ENCODE data around the gene SETBP1.

Gene SETBP1

DNA sequence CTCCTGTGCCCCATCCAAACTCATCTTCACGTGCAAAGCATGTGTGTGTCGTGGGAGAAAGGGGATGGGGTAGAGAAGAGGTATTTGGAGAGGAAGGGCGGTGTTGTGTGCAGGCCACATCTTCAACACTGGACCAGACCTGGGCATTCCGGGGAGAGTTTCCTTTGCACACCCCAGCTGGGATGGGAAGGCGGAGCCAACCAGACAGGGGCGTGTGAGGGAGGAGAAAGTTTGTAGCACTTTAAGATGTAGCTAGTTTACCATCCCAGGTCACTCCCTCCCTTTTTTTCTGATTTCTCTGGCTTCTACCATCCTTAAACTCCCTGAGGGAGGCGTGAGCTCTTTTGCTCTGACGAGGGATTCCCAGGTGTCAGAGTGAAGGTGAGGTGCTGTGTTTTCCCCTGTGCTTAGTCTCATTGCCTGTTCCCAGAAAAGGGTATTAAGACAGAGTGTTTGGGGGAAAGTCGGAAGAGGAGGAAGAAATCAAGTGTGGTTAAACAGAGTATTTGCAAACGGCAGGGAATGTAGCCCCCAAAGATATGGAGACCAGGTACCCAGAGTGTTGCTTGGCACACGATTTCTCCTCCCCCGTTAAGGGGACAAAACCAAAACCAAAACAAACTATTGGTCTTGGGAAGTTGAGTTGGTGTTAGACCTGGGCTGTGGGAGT is 1.6 kb downstream of the SETBP1 start:
- Histone ChIP-seq H4K8ac (ENCODE audit: low read length) (peak overlapping the region; percentile 45), H2BK120ac (ENCODE audit: low read depth, low read length) (peak overlapping the region; percentile 15), H2AK5ac (ENCODE audit: low read length, severe bottlenecking) (peak overlapping the region; percentile 26), H2BK12ac (ENCODE audit: low read length in 2 of 2) (peak overlapping the region in 1 of 2 experiments; percentile 49), H3K9me3 (ENCODE audit: control insufficient read depth, low read length) (no peaks in the 10 kb centered on the region), H2BK5ac (ENCODE audit: low read depth, low read length, poor library complexity, severe bottlenecking) (no peak overlapping the region), H3K4me1 (ENCODE audit: control insufficient read depth, insufficient read depth, low read depth, low read length) (peaks cover 8% of the 10 kb centered on the region), H3K27me3 (ENCODE audit: control insufficient read depth in 1 of 2, insufficient read depth in 1 of 2, low read length in 2 of 2) (no peaks in the 10 kb centered on the region), H3K27ac (ENCODE audit: low read length, poor library complexity, severe bottlenecking) (peak overlapping the region; percentile 35), H3K79me1 (replicated peaks; ENCODE audit: low read length, poor library complexity, severe bottlenecking) (peaks cover 20% of the 10 kb centered on the region), H3K18ac (ENCODE audit: low read depth in 1 of 2, low read length in 2 of 2) (no peak overlapping the region), H3K14ac (ENCODE audit: low read length in 2 of 2) (no peak overlapping the region), H2BK15ac (ENCODE audit: low read depth, poor library complexity, severe bottlenecking) (no peak overlapping the region), H3K36me3 (ENCODE audit: control insufficient read depth in 1 of 2, insufficient read depth in 2 of 2, low read depth in 1 of 2, low read length in 2 of 2) (no peaks in the 10 kb centered on the region), H3K4me2 (ENCODE audit: low read length, poor library complexity, severe bottlenecking) (peak overlapping the region; percentile 74), H2AFZ (ENCODE audit: low read depth, low read length) (no peak overlapping the region), H3K4me3 (ENCODE audit: insufficient read depth in 1 of 2, low read depth in 1 of 2, low read length in 2 of 2) (peak overlapping the region in 1 of 2 experiments; percentile 88), H3K23ac (ENCODE audit: low read length in 2 of 2) (no peak overlapping the region), H3K4ac (ENCODE audit: low read depth in 1 of 2, low read length in 2 of 2) (no peak overlapping the region), H4K91ac (ENCODE audit: low read length) (no peak overlapping the region), H3K9ac (ENCODE audit: low read length) (peak overlapping the region; percentile 91)
- DNase-seq: no peak
- 15% methylated on average over 6 of the region's 12 CpGs for WGBS

- Histone ChIP-seq H2AK5ac (ENCODE audit: low read length, severe bottlenecking) (no peak overlapping the region), H3K9me3 (ENCODE audit: control insufficient read depth, low read length) (no peaks in the 10 kb centered on the region), H4K91ac (ENCODE audit: low read length) (no peak overlapping the region), H3K4ac (ENCODE audit: low read depth in 1 of 2, low read length in 2 of 2) (no peak overlapping the region), H4K8ac (ENCODE audit: low read length) (no peak overlapping the region), H3K27ac (ENCODE audit: low read length, poor library complexity, severe bottlenecking) (peak overlapping the region; percentile 24), H3K9ac (ENCODE audit: low read length) (peak overlapping the region; percentile 91), H3K23ac (ENCODE audit: low read length in 2 of 2) (no peak overlapping the region), H2BK5ac (ENCODE audit: low read depth, low read length, poor library complexity, severe bottlenecking) (no peak overlapping the region), H3K4me2 (ENCODE audit: low read length, poor library complexity, severe bottlenecking) (peak overlapping the region; percentile 74), H3K4me3 (ENCODE audit: insufficient read depth in 1 of 2, low read depth in 1 of 2, low read length in 2 of 2) (peak overlapping the region in 1 of 2 experiments; percentile 88), H3K36me3 (ENCODE audit: control insufficient read depth in 1 of 2, insufficient read depth in 2 of 2, low read depth in 1 of 2, low read length in 2 of 2) (no peaks in the 10 kb centered on the region), H3K18ac (ENCODE audit: low read depth in 1 of 2, low read length in 2 of 2) (peak overlapping the region in 1 of 2 experiments; percentile 37), H2AFZ (ENCODE audit: low read depth, low read length) (no peak overlapping the region), H3K14ac (ENCODE audit: low read length in 2 of 2) (no peak overlapping the region), H3K27me3 (ENCODE audit: control insufficient read depth in 1 of 2, insufficient read depth in 1 of 2, low read length in 2 of 2) (no peaks in the 10 kb centered on the region), H2BK120ac (ENCODE audit: low read depth, low read length) (no peak overlapping the region), H3K79me1 (replicated peaks; ENCODE audit: low read length, poor library complexity, severe bottlenecking) (peaks cover 24% of the 10 kb centered on the region), H2BK12ac (ENCODE audit: low read length in 2 of 2) (no peak overlapping the region), H2BK15ac (ENCODE audit: low read depth, poor library complexity, severe bottlenecking) (no peak overlapping the region), H3K4me1 (ENCODE audit: control insufficient read depth, insufficient read depth, low read depth, low read length) (peaks cover 8% of the 10 kb centered on the region)
- DNase-seq: peak; percentile 33
- WGBS: 17% methylated on average over 4 of the region's 4 CpGs
Measured at GRCh38 chr18:44682871-44683221, 2.2 kb downstream of the SETBP1 start.

DNA sequence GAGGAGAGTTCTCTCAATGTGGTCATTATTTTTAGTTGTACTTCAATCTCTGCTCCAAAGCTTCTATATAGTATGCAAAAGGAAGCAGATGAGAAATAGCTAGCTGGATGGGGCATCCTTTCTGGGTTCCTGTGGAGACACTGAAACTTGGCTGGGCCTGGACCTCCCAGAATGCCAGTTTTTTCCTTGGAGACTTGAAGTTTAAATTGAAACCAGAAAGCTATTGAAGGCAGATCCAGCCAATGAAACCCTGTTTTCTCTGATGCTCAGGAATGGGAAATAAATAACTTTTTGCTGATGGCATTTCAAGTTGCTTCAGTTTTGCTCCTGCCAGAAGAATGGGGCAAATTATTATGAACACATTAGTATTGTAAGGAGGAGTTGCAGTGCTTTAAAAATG is 2.9 kb downstream of the SETBP1 start:
- no peak overlapping the region for H4K91ac ChIP-seq (ENCODE audit: low read length)
- no peak for DNase-seq
- H2BK12ac ChIP-seq (ENCODE audit: low read length in 2 of 2): no peak overlapping the region
- no peaks in the 10 kb centered on the region for H3K9me3 ChIP-seq (ENCODE audit: control insufficient read depth, low read length)
- H2AFZ ChIP-seq (ENCODE audit: low read depth, low read length): no peak overlapping the region
- no peak overlapping the region for H2BK120ac ChIP-seq (ENCODE audit: low read depth, low read length)
- H3K9ac ChIP-seq (ENCODE audit: low read length): peak overlapping the region; percentile 91
- H3K18ac ChIP-seq (ENCODE audit: low read depth in 1 of 2, low read length in 2 of 2): no peak overlapping the region
- H3K27ac ChIP-seq (ENCODE audit: low read length, poor library complexity, severe bottlenecking): no peak overlapping the region
- H2BK5ac ChIP-seq (ENCODE audit: low read depth, low read length, poor library complexity, severe bottlenecking): no peak overlapping the region
- H3K4me1 ChIP-seq (ENCODE audit: control insufficient read depth, insufficient read depth, low read depth, low read length): peaks cover 8% of the 10 kb centered on the region
- peak overlapping the region in 1 of 2 experiments; percentile 88 for H3K4me3 ChIP-seq (ENCODE audit: insufficient read depth in 1 of 2, low read depth in 1 of 2, low read length in 2 of 2)
- no peak overlapping the region for H2BK15ac ChIP-seq (ENCODE audit: low read depth, poor library complexity, severe bottlenecking)
- no peaks in the 10 kb centered on the region for H3K27me3 ChIP-seq (ENCODE audit: control insufficient read depth in 1 of 2, insufficient read depth in 1 of 2, low read length in 2 of 2)
- no peak overlapping the region for H3K4me2 ChIP-seq (ENCODE audit: low read length, poor library complexity, severe bottlenecking)
- peaks cover 28% of the 10 kb centered on the region for H3K79me1 ChIP-seq (replicated peaks; ENCODE audit: low read length, poor library complexity, severe bottlenecking)
- H3K36me3 ChIP-seq (ENCODE audit: control insufficient read depth in 1 of 2, insufficient read depth in 2 of 2, low read depth in 1 of 2, low read length in 2 of 2): no peaks in the 10 kb centered on the region
- no peak overlapping the region for H3K23ac ChIP-seq (ENCODE audit: low read length in 2 of 2)
- H3K4ac ChIP-seq (ENCODE audit: low read depth in 1 of 2, low read length in 2 of 2): no peak overlapping the region
- H3K14ac ChIP-seq (ENCODE audit: low read length in 2 of 2): no peak overlapping the region
- H4K8ac ChIP-seq (ENCODE audit: low read length): no peak overlapping the region
- H2AK5ac ChIP-seq (ENCODE audit: low read length, severe bottlenecking): no peak overlapping the region

- Histone ChIP-seq H3K9me3 (ENCODE audit: control insufficient read depth, low read length) (no peaks in the 10 kb centered on the region), H2BK12ac (ENCODE audit: low read length in 2 of 2) (no peak overlapping the region), H3K4me2 (ENCODE audit: low read length, poor library complexity, severe bottlenecking) (no peak overlapping the region), H2BK120ac (ENCODE audit: low read depth, low read length) (no peak overlapping the region), H4K8ac (ENCODE audit: low read length) (peak overlapping the region; percentile 33), H3K9ac (ENCODE audit: low read length) (no peak overlapping the region), H3K79me1 (replicated peaks; ENCODE audit: low read length, poor library complexity, severe bottlenecking) (peaks cover 39% of the 10 kb centered on the region), H3K18ac (ENCODE audit: low read depth in 1 of 2, low read length in 2 of 2) (no peak overlapping the region), H3K36me3 (ENCODE audit: control insufficient read depth in 1 of 2, insufficient read depth in 2 of 2, low read depth in 1 of 2, low read length in 2 of 2) (no peaks in the 10 kb centered on the region), H2AK5ac (ENCODE audit: low read length, severe bottlenecking) (no peak overlapping the region), H3K4me3 (ENCODE audit: insufficient read depth in 1 of 2, low read depth in 1 of 2, low read length in 2 of 2) (no peak overlapping the region), H4K91ac (ENCODE audit: low read length) (no peak overlapping the region), H2BK15ac (ENCODE audit: low read depth, poor library complexity, severe bottlenecking) (no peak overlapping the region), H3K27ac (ENCODE audit: low read length, poor library complexity, severe bottlenecking) (no peak overlapping the region), H3K27me3 (ENCODE audit: control insufficient read depth in 1 of 2, insufficient read depth in 1 of 2, low read length in 2 of 2) (no peaks in the 10 kb centered on the region), H3K4me1 (ENCODE audit: control insufficient read depth, insufficient read depth, low read depth, low read length) (peaks cover 11% of the 10 kb centered on the region), H3K23ac (ENCODE audit: low read length in 2 of 2) (no peak overlapping the region), H3K14ac (ENCODE audit: low read length in 2 of 2) (no peak overlapping the region), H2AFZ (ENCODE audit: low read depth, low read length) (no peak overlapping the region), H3K4ac (ENCODE audit: low read depth in 1 of 2, low read length in 2 of 2) (no peak overlapping the region), H2BK5ac (ENCODE audit: low read depth, low read length, poor library complexity, severe bottlenecking) (no peak overlapping the region)
- DNase-seq: no peak
- 78% methylated on average over 4 of the region's 6 CpGs for WGBS
Measured at GRCh38 chr18:44685296-44685695, 4.6 kb downstream of the SETBP1 start.
